ENCODE measurements around the gene FLOT1. TPM values are rescaled to one million over a fixed set of nuclear protein-coding genes. Genes with fewer than 3 reads are reported as not detected.
A peak's percentile ranks its signal among the peaks of the same experiment; 100 is the strongest.

FLOT1 gene
- total and polyA plus RNA-seq, 9 of the 15 experiments (the other 6 are each of a cell fraction or from before 2014, with no cell fraction given), result 11.7 to 149 (median 118) TPM

DNA sequence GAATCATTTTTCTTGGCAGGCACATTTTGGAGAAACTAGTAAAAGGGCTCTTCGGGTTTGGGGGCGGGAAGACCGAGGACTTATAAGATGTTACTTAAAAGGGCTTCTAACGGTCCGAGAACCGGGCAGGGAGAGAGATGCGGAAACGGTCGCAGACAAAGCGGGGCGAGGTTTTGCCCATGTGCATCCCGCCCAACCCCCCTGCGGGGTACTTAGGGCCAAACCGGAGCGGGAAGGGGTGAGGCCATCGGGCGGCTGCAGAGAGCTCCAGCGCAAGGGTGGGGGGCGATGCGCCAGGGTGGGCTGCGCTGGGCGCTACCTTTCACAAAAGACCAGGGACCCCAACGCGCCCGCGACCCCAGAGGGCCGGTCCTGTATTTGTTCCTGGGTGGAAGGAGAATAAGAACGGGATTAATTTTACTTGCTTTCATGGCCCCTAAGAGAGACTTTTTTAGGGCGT is 21.7 kb downstream of the FLOT1 start (continued):
- TF ChIP-seq SMAD3 (CRISPR knock-in tag; conservative IDR thresholded peaks at IDR 0.05) (peak; percentile 65; the same call in 1 of the 2 replicates), FOSL1 (tag; conservative IDR thresholded peaks at IDR 0.05) (no peak), RB1 (IDR thresholded peaks at IDR 0.05; ENCODE audit: low read depth) (0 out of 2 replicates have a peak, but pooled peaks have one; percentile 5), KAT8 (IDR thresholded peaks at IDR 0.05; ENCODE audit: low read depth) (no peak), RBM22 (IDR thresholded peaks at IDR 0.05; ENCODE audit: low read depth, low read length, poor library complexity, severe bottlenecking) (peak; percentile 61), FOXJ2 (tag; IDR thresholded peaks at IDR 0.05) (0 out of 2 replicates have a peak, but pooled peaks have one; percentile 58), ZNF324 (CRISPR knock-in tag; IDR thresholded peaks at IDR 0.05) (no peak), NBN (IDR thresholded peaks at IDR 0.05; ENCODE audit: low read depth) (no peak)
- TF ChIP-seq, protein P1, sequence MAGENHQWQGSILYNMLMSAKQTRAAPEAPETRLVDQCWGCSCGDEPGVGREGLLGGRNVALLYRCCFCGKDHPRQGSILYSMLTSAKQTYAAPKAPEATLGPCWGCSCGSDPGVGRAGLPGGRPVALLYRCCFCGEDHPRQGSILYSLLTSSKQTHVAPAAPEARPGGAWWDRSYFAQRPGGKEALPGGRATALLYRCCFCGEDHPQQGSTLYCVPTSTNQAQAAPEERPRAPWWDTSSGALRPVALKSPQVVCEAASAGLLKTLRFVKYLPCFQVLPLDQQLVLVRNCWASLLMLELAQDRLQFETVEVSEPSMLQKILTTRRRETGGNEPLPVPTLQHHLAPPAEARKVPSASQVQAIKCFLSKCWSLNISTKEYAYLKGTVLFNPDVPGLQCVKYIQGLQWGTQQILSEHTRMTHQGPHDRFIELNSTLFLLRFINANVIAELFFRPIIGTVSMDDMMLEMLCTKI (IDR thresholded peaks at IDR 0.05; ENCODE audit: partially characterized antibody), result no peak
- TF ChIP-seq, protein P2, sequence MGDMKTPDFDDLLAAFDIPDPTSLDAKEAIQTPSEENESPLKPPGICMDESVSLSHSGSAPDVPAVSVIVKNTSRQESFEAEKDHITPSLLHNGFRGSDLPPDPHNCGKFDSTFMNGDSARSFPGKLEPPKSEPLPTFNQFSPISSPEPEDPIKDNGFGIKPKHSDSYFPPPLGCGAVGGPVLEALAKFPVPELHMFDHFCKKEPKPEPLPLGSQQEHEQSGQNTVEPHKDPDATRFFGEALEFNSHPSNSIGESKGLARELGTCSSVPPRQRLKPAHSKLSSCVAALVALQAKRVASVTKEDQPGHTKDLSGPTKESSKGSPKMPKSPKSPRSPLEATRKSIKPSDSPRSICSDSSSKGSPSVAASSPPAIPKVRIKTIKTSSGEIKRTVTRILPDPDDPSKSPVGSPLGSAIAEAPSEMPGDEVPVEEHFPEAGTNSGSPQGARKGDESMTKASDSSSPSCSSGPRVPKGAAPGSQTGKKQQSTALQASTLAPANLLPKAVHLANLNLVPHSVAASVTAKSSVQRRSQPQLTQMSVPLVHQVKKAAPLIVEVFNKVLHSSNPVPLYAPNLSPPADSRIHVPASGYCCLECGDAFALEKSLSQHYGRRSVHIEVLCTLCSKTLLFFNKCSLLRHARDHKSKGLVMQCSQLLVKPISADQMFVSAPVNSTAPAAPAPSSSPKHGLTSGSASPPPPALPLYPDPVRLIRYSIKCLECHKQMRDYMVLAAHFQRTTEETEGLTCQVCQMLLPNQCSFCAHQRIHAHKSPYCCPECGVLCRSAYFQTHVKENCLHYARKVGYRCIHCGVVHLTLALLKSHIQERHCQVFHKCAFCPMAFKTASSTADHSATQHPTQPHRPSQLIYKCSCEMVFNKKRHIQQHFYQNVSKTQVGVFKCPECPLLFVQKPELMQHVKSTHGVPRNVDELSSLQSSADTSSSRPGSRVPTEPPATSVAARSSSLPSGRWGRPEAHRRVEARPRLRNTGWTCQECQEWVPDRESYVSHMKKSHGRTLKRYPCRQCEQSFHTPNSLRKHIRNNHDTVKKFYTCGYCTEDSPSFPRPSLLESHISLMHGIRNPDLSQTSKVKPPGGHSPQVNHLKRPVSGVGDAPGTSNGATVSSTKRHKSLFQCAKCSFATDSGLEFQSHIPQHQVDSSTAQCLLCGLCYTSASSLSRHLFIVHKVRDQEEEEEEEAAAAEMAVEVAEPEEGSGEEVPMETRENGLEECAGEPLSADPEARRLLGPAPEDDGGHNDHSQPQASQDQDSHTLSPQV (IDR thresholded peaks at IDR 0.05), result 0 out of 2 replicates have a peak, but pooled peaks have one; percentile 36
- TF ChIP-seq, protein P3, sequence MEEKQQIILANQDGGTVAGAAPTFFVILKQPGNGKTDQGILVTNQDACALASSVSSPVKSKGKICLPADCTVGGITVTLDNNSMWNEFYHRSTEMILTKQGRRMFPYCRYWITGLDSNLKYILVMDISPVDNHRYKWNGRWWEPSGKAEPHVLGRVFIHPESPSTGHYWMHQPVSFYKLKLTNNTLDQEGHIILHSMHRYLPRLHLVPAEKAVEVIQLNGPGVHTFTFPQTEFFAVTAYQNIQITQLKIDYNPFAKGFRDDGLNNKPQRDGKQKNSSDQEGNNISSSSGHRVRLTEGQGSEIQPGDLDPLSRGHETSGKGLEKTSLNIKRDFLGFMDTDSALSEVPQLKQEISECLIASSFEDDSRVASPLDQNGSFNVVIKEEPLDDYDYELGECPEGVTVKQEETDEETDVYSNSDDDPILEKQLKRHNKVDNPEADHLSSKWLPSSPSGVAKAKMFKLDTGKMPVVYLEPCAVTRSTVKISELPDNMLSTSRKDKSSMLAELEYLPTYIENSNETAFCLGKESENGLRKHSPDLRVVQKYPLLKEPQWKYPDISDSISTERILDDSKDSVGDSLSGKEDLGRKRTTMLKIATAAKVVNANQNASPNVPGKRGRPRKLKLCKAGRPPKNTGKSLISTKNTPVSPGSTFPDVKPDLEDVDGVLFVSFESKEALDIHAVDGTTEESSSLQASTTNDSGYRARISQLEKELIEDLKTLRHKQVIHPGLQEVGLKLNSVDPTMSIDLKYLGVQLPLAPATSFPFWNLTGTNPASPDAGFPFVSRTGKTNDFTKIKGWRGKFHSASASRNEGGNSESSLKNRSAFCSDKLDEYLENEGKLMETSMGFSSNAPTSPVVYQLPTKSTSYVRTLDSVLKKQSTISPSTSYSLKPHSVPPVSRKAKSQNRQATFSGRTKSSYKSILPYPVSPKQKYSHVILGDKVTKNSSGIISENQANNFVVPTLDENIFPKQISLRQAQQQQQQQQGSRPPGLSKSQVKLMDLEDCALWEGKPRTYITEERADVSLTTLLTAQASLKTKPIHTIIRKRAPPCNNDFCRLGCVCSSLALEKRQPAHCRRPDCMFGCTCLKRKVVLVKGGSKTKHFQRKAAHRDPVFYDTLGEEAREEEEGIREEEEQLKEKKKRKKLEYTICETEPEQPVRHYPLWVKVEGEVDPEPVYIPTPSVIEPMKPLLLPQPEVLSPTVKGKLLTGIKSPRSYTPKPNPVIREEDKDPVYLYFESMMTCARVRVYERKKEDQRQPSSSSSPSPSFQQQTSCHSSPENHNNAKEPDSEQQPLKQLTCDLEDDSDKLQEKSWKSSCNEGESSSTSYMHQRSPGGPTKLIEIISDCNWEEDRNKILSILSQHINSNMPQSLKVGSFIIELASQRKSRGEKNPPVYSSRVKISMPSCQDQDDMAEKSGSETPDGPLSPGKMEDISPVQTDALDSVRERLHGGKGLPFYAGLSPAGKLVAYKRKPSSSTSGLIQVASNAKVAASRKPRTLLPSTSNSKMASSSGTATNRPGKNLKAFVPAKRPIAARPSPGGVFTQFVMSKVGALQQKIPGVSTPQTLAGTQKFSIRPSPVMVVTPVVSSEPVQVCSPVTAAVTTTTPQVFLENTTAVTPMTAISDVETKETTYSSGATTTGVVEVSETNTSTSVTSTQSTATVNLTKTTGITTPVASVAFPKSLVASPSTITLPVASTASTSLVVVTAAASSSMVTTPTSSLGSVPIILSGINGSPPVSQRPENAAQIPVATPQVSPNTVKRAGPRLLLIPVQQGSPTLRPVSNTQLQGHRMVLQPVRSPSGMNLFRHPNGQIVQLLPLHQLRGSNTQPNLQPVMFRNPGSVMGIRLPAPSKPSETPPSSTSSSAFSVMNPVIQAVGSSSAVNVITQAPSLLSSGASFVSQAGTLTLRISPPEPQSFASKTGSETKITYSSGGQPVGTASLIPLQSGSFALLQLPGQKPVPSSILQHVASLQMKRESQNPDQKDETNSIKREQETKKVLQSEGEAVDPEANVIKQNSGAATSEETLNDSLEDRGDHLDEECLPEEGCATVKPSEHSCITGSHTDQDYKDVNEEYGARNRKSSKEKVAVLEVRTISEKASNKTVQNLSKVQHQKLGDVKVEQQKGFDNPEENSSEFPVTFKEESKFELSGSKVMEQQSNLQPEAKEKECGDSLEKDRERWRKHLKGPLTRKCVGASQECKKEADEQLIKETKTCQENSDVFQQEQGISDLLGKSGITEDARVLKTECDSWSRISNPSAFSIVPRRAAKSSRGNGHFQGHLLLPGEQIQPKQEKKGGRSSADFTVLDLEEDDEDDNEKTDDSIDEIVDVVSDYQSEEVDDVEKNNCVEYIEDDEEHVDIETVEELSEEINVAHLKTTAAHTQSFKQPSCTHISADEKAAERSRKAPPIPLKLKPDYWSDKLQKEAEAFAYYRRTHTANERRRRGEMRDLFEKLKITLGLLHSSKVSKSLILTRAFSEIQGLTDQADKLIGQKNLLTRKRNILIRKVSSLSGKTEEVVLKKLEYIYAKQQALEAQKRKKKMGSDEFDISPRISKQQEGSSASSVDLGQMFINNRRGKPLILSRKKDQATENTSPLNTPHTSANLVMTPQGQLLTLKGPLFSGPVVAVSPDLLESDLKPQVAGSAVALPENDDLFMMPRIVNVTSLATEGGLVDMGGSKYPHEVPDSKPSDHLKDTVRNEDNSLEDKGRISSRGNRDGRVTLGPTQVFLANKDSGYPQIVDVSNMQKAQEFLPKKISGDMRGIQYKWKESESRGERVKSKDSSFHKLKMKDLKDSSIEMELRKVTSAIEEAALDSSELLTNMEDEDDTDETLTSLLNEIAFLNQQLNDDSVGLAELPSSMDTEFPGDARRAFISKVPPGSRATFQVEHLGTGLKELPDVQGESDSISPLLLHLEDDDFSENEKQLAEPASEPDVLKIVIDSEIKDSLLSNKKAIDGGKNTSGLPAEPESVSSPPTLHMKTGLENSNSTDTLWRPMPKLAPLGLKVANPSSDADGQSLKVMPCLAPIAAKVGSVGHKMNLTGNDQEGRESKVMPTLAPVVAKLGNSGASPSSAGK (IDR thresholded peaks at IDR 0.05), result peak; percentile 26; the same call in 1 of the 2 replicates
